Neural crest cell (in vitro differentiated cells): Measurements from ENCODE around the gene PIP4K2A. TPM values are rescaled to one million over a fixed set of nuclear protein-coding genes. Genes with fewer than 3 reads are reported as not detected.
"Not testable (repeated sequence)": the region's sequence is repeated elsewhere in the genome, so short reads cannot be mapped to it uniquely, and the experiment has no call there.

Source experiments
- DNase-seq: peaks from one replicate; pipeline ENCODE4 v3.0.0; 2021; ENCODE audit warnings: low read depth, mixed read lengths, low spot score
- H3K27ac Mint-ChIP-seq: one replicate; pipeline ENCODE4 v1.8.0; 2021; ENCODE audit warnings: mild to moderate bottlenecking, mixed read lengths; ENCODE audit not compliant: unreplicated experiment
- H3K27me3 Mint-ChIP-seq: 2 replicates; pipeline ENCODE4 v1.8.0; 2021; ENCODE audit warnings: low read depth, mild to moderate bottlenecking, mixed read lengths
- H3K36me3 Mint-ChIP-seq: 2 replicates; pipeline ENCODE4 v1.8.0; 2021; ENCODE audit warnings: low read depth, mild to moderate bottlenecking, mixed read lengths
- H3K4me1 Mint-ChIP-seq: 2 replicates; pipeline ENCODE4 v1.8.0; 2021; ENCODE audit warnings: mixed read lengths
- H3K4me3 Mint-ChIP-seq: one replicate; pipeline ENCODE4 v1.8.0; 2021; ENCODE audit warnings: mild to moderate bottlenecking, mixed read lengths
- H3K9me3 Mint-ChIP-seq: 2 replicates; pipeline ENCODE4 v1.8.0; 2021; ENCODE audit warnings: mixed read lengths
- total RNA-seq: library from RNA; stranded (reverse); gene quantifications from 2 replicates; pipeline ENCODE4 v1.2.1, GENCODE V29; 2021
- TF ChIP-seq, protein P1 (sequence below): fragments of 200-600 bp; sonication (generic); conservative IDR thresholded peaks from 2 replicates; pipeline ENCODE4 v1.5.0; 2021; ENCODE audit warnings: antibody characterized with exemption, mild to moderate bottlenecking

The PIP4K2A gene
- total RNA-seq, 1 donor from 2014 or later: 28.7 TPM

DNA sequence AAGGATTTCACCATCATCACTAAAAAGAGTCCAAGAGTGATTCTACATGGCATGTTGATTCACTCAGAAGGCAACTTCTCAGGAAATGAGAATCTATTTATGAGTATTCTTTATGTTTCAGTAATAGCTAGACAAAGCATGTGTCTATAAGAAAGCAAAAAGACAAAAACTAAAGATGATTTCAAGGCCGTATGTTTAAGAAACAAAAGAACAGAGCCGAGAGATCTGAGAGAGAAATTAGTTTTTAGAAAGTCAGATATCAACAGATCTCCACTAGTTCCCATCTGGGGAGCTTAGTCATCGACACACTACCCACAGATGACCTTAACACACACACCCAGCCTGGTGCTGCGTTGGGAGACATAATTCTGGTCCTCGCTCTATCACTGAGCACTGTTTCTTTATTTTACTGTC, 21.0 kb downstream of the PIP4K2A start:
- TF ChIP-seq, protein P1, sequence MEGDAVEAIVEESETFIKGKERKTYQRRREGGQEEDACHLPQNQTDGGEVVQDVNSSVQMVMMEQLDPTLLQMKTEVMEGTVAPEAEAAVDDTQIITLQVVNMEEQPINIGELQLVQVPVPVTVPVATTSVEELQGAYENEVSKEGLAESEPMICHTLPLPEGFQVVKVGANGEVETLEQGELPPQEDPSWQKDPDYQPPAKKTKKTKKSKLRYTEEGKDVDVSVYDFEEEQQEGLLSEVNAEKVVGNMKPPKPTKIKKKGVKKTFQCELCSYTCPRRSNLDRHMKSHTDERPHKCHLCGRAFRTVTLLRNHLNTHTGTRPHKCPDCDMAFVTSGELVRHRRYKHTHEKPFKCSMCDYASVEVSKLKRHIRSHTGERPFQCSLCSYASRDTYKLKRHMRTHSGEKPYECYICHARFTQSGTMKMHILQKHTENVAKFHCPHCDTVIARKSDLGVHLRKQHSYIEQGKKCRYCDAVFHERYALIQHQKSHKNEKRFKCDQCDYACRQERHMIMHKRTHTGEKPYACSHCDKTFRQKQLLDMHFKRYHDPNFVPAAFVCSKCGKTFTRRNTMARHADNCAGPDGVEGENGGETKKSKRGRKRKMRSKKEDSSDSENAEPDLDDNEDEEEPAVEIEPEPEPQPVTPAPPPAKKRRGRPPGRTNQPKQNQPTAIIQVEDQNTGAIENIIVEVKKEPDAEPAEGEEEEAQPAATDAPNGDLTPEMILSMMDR: no peak
- Mint-ChIP-seq H3K9me3 (peaks cover 2% of the 10 kb centered on the region), H3K36me3 (peaks cover 2% of the 10 kb centered on the region), H3K4me1 (peaks cover 13% of the 10 kb centered on the region), H3K4me3 (no peak overlapping the region), H3K27ac (no peak overlapping the region), H3K27me3 (no peaks in the 10 kb centered on the region)
- no peak for DNase-seq

GRCh38 chr10:22692119-22692518, 22.3 kb downstream of the PIP4K2A start:
- DNase-seq, H3K4me3 Mint-ChIP-seq, H3K27ac Mint-ChIP-seq, H3K9me3 Mint-ChIP-seq, H3K36me3 Mint-ChIP-seq, H3K27me3 Mint-ChIP-seq: not testable (repeated sequence)
- H3K4me1 Mint-ChIP-seq: peaks cover 13% of the 10 kb centered on the region

DNA sequence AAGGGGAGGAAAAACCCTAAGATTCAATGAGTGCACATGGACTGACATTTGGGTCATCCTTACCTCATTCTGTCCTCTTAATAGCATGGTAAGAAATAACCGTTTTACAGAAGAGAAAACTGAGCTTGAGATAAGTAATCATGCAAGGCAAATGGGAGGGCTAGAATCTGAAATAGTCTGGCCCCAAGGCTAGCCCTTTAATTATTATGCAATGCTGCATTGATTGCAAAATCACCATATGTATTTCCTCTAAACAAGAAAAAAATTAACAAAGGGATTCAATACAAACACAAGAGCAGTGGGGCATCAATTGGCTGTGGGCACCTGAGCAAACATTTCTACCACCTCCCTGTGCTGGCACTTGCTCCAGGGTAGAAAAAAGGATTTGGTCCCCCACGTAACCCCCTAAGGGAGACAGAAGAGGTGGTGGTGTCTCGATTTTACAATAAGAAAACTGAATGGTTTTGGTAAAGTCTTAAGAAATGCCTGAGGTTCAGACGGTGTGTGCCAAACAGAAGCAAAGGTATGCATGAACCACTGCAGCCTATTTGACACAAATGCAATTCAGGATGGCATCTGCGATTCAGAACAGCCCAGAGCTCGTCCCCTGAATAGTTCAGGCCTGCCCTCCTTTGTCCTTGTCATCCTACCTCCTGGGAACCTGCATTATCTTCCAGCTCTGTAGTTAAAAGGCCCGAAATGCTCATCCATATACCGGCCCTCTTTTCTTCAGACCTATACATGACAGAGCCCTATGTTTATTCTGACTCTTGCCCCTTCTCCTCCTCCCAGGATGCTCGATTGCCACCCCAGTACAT, 23.6 kb downstream of the PIP4K2A start:
- Mint-ChIP-seq H3K27ac (no peak overlapping the region), H3K4me3 (no peak overlapping the region), H3K9me3 (peaks cover 2% of the 10 kb centered on the region), H3K36me3 (peaks cover 2% of the 10 kb centered on the region), H3K27me3 (no peaks in the 10 kb centered on the region), H3K4me1 (peaks cover 13% of the 10 kb centered on the region)
- TF ChIP-seq, protein P1: no peak
- no peak for DNase-seq

DNA sequence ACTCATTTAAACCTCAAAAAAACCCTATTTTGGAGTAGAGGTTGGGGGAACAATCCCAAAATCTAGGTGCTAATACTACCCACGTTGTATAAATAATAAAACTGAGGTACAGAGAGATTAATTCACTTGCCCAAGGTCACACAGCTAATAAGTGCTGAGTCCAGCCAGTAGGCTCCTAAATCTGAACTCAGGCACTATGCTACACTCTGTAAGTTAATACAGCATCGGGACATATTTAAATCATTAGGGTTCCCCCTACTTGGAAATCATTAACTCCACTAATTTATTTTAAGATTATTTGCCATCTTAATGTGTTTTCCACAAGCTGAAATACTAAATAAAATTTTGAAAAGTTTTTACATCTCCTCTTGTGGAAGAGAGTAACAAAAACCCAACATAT, 24.2 kb downstream of the PIP4K2A start:
- no peaks in the 10 kb centered on the region for H3K27me3 Mint-ChIP-seq
- TF ChIP-seq, protein P1: no peak
- peaks cover 2% of the 10 kb centered on the region for H3K9me3 Mint-ChIP-seq
- no peak overlapping the region for H3K27ac Mint-ChIP-seq
- peaks cover 13% of the 10 kb centered on the region for H3K4me1 Mint-ChIP-seq
- H3K4me3 Mint-ChIP-seq: no peak overlapping the region
- peaks cover 2% of the 10 kb centered on the region for H3K36me3 Mint-ChIP-seq
- DNase-seq: no peak

DNA sequence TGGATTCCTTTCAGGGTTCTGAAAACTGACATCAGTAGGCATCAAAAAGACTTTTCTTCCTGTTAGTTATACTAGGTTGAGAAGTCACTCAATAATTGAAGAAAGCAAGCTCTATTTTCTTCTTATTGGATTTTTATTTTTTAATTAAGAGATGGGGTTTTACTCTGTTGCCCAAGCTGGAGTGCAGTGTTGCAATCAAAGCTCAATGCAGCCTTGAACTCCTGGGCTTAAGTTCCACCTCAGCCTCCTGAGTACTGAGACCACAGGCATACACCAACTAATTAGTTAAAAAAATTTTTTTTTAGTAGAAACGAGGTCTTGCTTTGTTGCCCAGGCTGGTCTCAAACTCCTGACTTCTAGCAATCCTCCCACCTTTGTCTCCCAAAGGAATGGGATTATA, 28.0 kb downstream of the PIP4K2A start:
- Mint-ChIP-seq H3K4me1 (peaks cover 16% of the 10 kb centered on the region), H3K4me3 (no peak overlapping the region), H3K27me3 (no peaks in the 10 kb centered on the region), H3K36me3 (peaks cover 2% of the 10 kb centered on the region), H3K27ac (no peak overlapping the region), H3K9me3 (no peaks in the 10 kb centered on the region)
- no peak for DNase-seq
- TF ChIP-seq, protein P1: no peak

- Mint-ChIP-seq H3K27me3 (no peaks in the 10 kb centered on the region), H3K36me3 (peaks cover 2% of the 10 kb centered on the region), H3K4me3 (no peak overlapping the region), H3K9me3 (no peaks in the 10 kb centered on the region), H3K4me1 (peaks cover 14% of the 10 kb centered on the region), H3K27ac (no peak overlapping the region)
- DNase-seq: no peak
- TF ChIP-seq, protein P1: no peak
These were observed 28.5 kb downstream of the PIP4K2A start for GRCh38 chr10:22685926-22686325.
